Esophagus squamous epithelium (tissue), 5 donors: Measurements from ENCODE around the gene TMEM132D. TPM values are rescaled to one million over a fixed set of nuclear protein-coding genes. Genes with fewer than 3 reads are reported as not detected.

ENCODE experiments used
- DNase-seq: peaks from one replicate; lab custom pipeline; 2025; lab: John Stamatoyannopoulos, UW
- H3K27ac ChIP-seq, 4 donors: fragments of 200-600 bp; sonication (generic); one replicate each; pipeline ENCODE4 v1.5.1; 2016 to 2019; ENCODE audit warnings: mild to moderate bottlenecking in 1 of 4
- H3K27me3 ChIP-seq, 4 donors: fragments of 200-600 bp; sonication (generic); 1 replicate in 3 of 4; 2 replicates in 1 of 4; pipeline versions ENCODE4 v1.5.1 to v1.6.0; 2017 to 2021; ENCODE audit warnings: antibody characterized with exemption in 1 of 4
- H3K36me3 ChIP-seq, 3 donors: fragments of 200-600 bp; sonication (generic); one replicate each; pipeline ENCODE4 v1.5.1; 2016 to 2019
- H3K4me1 ChIP-seq, 3 donors: fragments of 200-600 bp; sonication (generic); one replicate each; pipeline ENCODE4 v1.5.1; 2017 to 2019
- H3K4me3 ChIP-seq, 4 donors: fragments of 200-600 bp; sonication (generic); 1 replicate in 3 of 4; 2 replicates in 1 of 4; pipeline ENCODE4 v1.5.1; 2016 to 2019; ENCODE audit warnings: mild to moderate bottlenecking in 2 of 4, moderate library complexity in 1 of 4
- H3K9me3 ChIP-seq, 3 donors: fragments of 200-600 bp; sonication (generic); one replicate each; pipeline ENCODE4 v1.5.1; 2016 to 2019
- CTCF ChIP-seq, 6 experiments: fragments of 450-650 bp in 4 of 6; fragments of 200-600 bp in 2 of 6; sonication (generic) in 2 of 6; IDR thresholded peaks; one replicate each; pipeline ENCODE4 v1.5.1; 2016 to 2019; ENCODE audit warnings: antibody characterized with exemption in 6 of 6, mild to moderate bottlenecking in 4 of 6, moderate library complexity in 4 of 6
- POLR2A ChIP-seq, 4 donors: fragments of 450-650 bp; IDR thresholded peaks; one replicate each; pipeline ENCODE4 v1.6.1; 2017; ENCODE audit warnings: antibody characterized with exemption in 4 of 4, mild to moderate bottlenecking in 4 of 4, moderate library complexity in 3 of 4
- WGBS, 2 donors: methylation state at CpG; one replicate each; pipeline ENCODE4 v1.1.5; 2018; 5-methylcytosine and 5-hydroxymethylcytosine counted together
- intact Hi-C: fragments of 100-400 bp; cut with DNase I; formaldehyde crosslinking; loops from one replicate; pipeline ENCODE4 v1.15.0; 2022
- total RNA-seq, 4 donors: library from RNA; depleted of rRNA; stranded (reverse); fragments of >200 nt; gene quantifications; one replicate each; pipeline ENCODE4 v1.1.0, GENCODE V29; 2016
- donor health status: DM: yes; HTN: yes; CAD: no.

Gene TMEM132D
- total RNA-seq, 4 donors from 2014 or later, result not detected

- H3K4me3 ChIP-seq, result no peak overlapping the region
- H3K4me1 ChIP-seq, result no peaks in the 10 kb centered on the region
- WGBS, 2 donors, result 74 to 82% methylated on average over 5 of the region's 5 CpGs
- no peak overlapping the region for H3K27ac ChIP-seq
- TF ChIP-seq POLR2A (IDR thresholded peaks at IDR 0.05) (no peak), CTCF (IDR thresholded peaks at IDR 0.05) (no peak)
- no peaks in the 10 kb centered on the region for H3K36me3 ChIP-seq
- intact Hi-C loops, result no loop called here
- no peaks in the 10 kb centered on the region for H3K27me3 ChIP-seq
- no peak for DNase-seq
- H3K9me3 ChIP-seq, result peaks cover 0 to 12% (median 2%) of the 10 kb centered on the region in 3 donors
Measured at GRCh38 chr12:129378496-129378895, 525.3 kb downstream of the TMEM132D start.

- no peak overlapping the region for H3K27ac ChIP-seq
Measured at GRCh38 chr12:129373746-129374145, 530.1 kb downstream of the TMEM132D start.

GRCh38 chr12:129372876-129373275 is 530.9 kb downstream of the TMEM132D start:
- no peak overlapping the region for H3K4me3 ChIP-seq
- DNase-seq, result no peak
- intact Hi-C loops, result no loop called here
- no peaks in the 10 kb centered on the region for H3K27me3 ChIP-seq
- WGBS, 2 donors, result 48 to 63% methylated on average over 3 of the region's 3 CpGs
- H3K9me3 ChIP-seq, result peaks cover 0 to 12% (median 4%) of the 10 kb centered on the region in 3 donors
- no peaks in the 10 kb centered on the region for H3K4me1 ChIP-seq
- TF ChIP-seq POLR2A (IDR thresholded peaks at IDR 0.05), result no peak
- TF ChIP-seq CTCF (IDR thresholded peaks at IDR 0.05), result no peak
- no peak overlapping the region for H3K27ac ChIP-seq
- no peaks in the 10 kb centered on the region for H3K36me3 ChIP-seq

More at GRCh38 chr12:129373746-129374145, 530.1 kb downstream of the TMEM132D start:
- no peak for DNase-seq
- Histone ChIP-seq H3K4me3 (no peak overlapping the region), H3K36me3 (no peaks in the 10 kb centered on the region), H3K27me3 (no peaks in the 10 kb centered on the region), H3K4me1 (no peaks in the 10 kb centered on the region), H3K9me3 (peaks cover 0 to 10% (median 4%) of the 10 kb centered on the region in 3 donors)
- TF ChIP-seq POLR2A (IDR thresholded peaks at IDR 0.05), result no peak
- no peak for TF ChIP-seq CTCF (IDR thresholded peaks at IDR 0.05)
- intact Hi-C loops, result no loop called here
- WGBS, 2 donors, result 54 to 69% methylated on average over 4 of the region's 4 CpGs

- H3K36me3 ChIP-seq, result no peaks in the 10 kb centered on the region
- H3K27me3 ChIP-seq, result no peaks in the 10 kb centered on the region
- intact Hi-C loops, result no loop called here
- no peak for TF ChIP-seq CTCF (IDR thresholded peaks at IDR 0.05)
- TF ChIP-seq POLR2A (IDR thresholded peaks at IDR 0.05), result no peak
- peaks cover 0 to 14% (median 4%) of the 10 kb centered on the region in 3 donors for H3K9me3 ChIP-seq
- DNase-seq, result no peak
- H3K4me1 ChIP-seq, result no peaks in the 10 kb centered on the region
- no peak overlapping the region for H3K4me3 ChIP-seq
- WGBS, 2 donors, result 29 to 67% methylated on average over 2 of the region's 2 CpGs
- H3K27ac ChIP-seq, result no peak overlapping the region
Measured at GRCh38 chr12:129372348-129372747, 531.5 kb downstream of the TMEM132D start.

- Histone ChIP-seq H3K4me3 (no peak overlapping the region), H3K4me1 (no peaks in the 10 kb centered on the region), H3K36me3 (no peaks in the 10 kb centered on the region), H3K27ac (no peak overlapping the region), H3K27me3 (no peaks in the 10 kb centered on the region), H3K9me3 (peaks cover 0 to 15% (median 4%) of the 10 kb centered on the region in 3 donors)
- WGBS, 2 donors, result 47 to 67% methylated on average over 4 of the region's 4 CpGs
- intact Hi-C loops, result no loop called here
- TF ChIP-seq POLR2A (IDR thresholded peaks at IDR 0.05), result no peak
- TF ChIP-seq CTCF (IDR thresholded peaks at IDR 0.05), result no peak
- DNase-seq, result no peak
Measured at GRCh38 chr12:129371268-129371667, 532.6 kb downstream of the TMEM132D start.
